Liver (tissue), 3 donors: ENCODE measurements around the gene CAMK1D.

Source experiments
- CTCF ChIP-seq: fragments of 150-350 bp; IDR thresholded peaks from 2 replicates; pipeline ENCODE4 v1.5.1; 2017; ENCODE audit warnings: improper control_type of control experiment, low read depth, low read length; ENCODE audit not compliant: missing input control
- RAD21 ChIP-seq, 2 donors: IDR thresholded peaks; 2 replicates each; pipeline ENCODE4 v1.6.1; 2016; ENCODE audit warnings: antibody characterized with exemption in 2 of 2, mild to moderate bottlenecking in 2 of 2
- donor health status: healthy.
- donor health status: healthy.

GRCh38 chr10:12372846-12373245, 23.5 kb downstream of the CAMK1D start:
- TF ChIP-seq RAD21 (IDR thresholded peaks at IDR 0.05) (no peak), CTCF (no peak)
